OCI-LY3 (cell line): Measurements from ENCODE around the gene TMEM132D.

ENCODE experiments used
- EZH2phosphoT487 ChIP-seq: fragments of 200-600 bp; shearing (Covaris generic); IDR thresholded peaks from 2 replicates; pipeline ENCODE4 v1.6.1; 2018; ENCODE audit warnings: antibody characterized with exemption, mixed run types, low read depth
- TF ChIP-seq, protein P1 (sequence below): fragments of 200-600, 300-600 bp; sonication (generic); IDR thresholded peaks from 2 replicates; pipeline ENCODE4 v1.5.1; 2014; ENCODE audit warnings: antibody characterized with exemption, low read length, low read depth

- TF ChIP-seq, protein P1, sequence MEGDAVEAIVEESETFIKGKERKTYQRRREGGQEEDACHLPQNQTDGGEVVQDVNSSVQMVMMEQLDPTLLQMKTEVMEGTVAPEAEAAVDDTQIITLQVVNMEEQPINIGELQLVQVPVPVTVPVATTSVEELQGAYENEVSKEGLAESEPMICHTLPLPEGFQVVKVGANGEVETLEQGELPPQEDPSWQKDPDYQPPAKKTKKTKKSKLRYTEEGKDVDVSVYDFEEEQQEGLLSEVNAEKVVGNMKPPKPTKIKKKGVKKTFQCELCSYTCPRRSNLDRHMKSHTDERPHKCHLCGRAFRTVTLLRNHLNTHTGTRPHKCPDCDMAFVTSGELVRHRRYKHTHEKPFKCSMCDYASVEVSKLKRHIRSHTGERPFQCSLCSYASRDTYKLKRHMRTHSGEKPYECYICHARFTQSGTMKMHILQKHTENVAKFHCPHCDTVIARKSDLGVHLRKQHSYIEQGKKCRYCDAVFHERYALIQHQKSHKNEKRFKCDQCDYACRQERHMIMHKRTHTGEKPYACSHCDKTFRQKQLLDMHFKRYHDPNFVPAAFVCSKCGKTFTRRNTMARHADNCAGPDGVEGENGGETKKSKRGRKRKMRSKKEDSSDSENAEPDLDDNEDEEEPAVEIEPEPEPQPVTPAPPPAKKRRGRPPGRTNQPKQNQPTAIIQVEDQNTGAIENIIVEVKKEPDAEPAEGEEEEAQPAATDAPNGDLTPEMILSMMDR = no peak
- no peak for TF ChIP-seq EZH2phosphoT487
These were observed 706.9 kb downstream of the TMEM132D start for GRCh38 chr12:129196927-129197326.
